ENCODE results near the gene TUFT1.
"Not testable (repeated sequence)": the region's sequence is repeated elsewhere in the genome, so short reads cannot be mapped to it uniquely, and the experiment has no call there.

The TUFT1 gene

GRCh38 chr1:151516031-151516511, 24.0 kb upstream of the TUFT1 start:
- TF ChIP-seq FOXP2 (optimal IDR thresholded peaks at IDR 0.05; ENCODE audit: control extremely low read depth, extremely low read length, insufficient read depth), result no peak
- TF ChIP-seq EZH2 (IDR thresholded peaks at IDR 0.05), result no peak
- no peak for TF ChIP-seq POLR2AphosphoS5 (IDR thresholded peaks at IDR 0.05; ENCODE audit: borderline replicate concordance, low read depth, low read length)
- DNase-seq (ENCODE audit: low read depth, low spot score), result no peak
- no peak overlapping the region for H3K9ac ChIP-seq (ENCODE audit: insufficient read length)
- H3K4me3 ChIP-seq, result no peak overlapping the region
- no peaks in the 10 kb centered on the region for H3K9me3 ChIP-seq (ENCODE audit: low read depth, low read length)
- H3K27ac ChIP-seq, result no peak overlapping the region
- H3K36me3 ChIP-seq (ENCODE audit: insufficient read depth, low read length), result no peaks in the 10 kb centered on the region

GRCh38 chr1:151518431-151518830, 21.7 kb upstream of the TUFT1 start:
- H3K4me3 ChIP-seq, result no peak overlapping the region
- no peak for TF ChIP-seq FOXP2 (optimal IDR thresholded peaks at IDR 0.05; ENCODE audit: control extremely low read depth, extremely low read length, insufficient read depth)
- TF ChIP-seq POLR2AphosphoS5 (IDR thresholded peaks at IDR 0.05; ENCODE audit: borderline replicate concordance, low read depth, low read length), result no peak
- no peak for TF ChIP-seq EZH2 (IDR thresholded peaks at IDR 0.05)
- DNase-seq (ENCODE audit: low read depth, low spot score), result no peak
- H3K9ac ChIP-seq (ENCODE audit: insufficient read length), result no peak overlapping the region
- H3K27ac ChIP-seq, result no peak overlapping the region
- no peaks in the 10 kb centered on the region for H3K36me3 ChIP-seq (ENCODE audit: insufficient read depth, low read length)
- H3K9me3 ChIP-seq (ENCODE audit: low read depth, low read length), result no peaks in the 10 kb centered on the region

- no peak overlapping the region for H3K9ac ChIP-seq (ENCODE audit: insufficient read length)
- TF ChIP-seq FOXP2 (optimal IDR thresholded peaks at IDR 0.05; ENCODE audit: control extremely low read depth, extremely low read length, insufficient read depth) (no peak), EZH2 (IDR thresholded peaks at IDR 0.05) (no peak), POLR2AphosphoS5 (IDR thresholded peaks at IDR 0.05; ENCODE audit: borderline replicate concordance, low read depth, low read length) (no peak)
Measured at GRCh38 chr1:151518936-151519335, 21.2 kb upstream of the TUFT1 start.

GRCh38 chr1:151519667-151520066, 20.4 kb upstream of the TUFT1 start:
- no peak overlapping the region for H3K4me3 ChIP-seq
- no peak overlapping the region for H3K27ac ChIP-seq
- no peak for DNase-seq (ENCODE audit: low read depth, low spot score)
- H3K36me3 ChIP-seq (ENCODE audit: insufficient read depth, low read length), result no peaks in the 10 kb centered on the region
- no peaks in the 10 kb centered on the region for H3K9me3 ChIP-seq (ENCODE audit: low read depth, low read length)
- TF ChIP-seq EZH2 (IDR thresholded peaks at IDR 0.05), result no peak
- no peak for TF ChIP-seq FOXP2 (optimal IDR thresholded peaks at IDR 0.05; ENCODE audit: control extremely low read depth, extremely low read length, insufficient read depth)
- no peak for TF ChIP-seq POLR2AphosphoS5 (IDR thresholded peaks at IDR 0.05; ENCODE audit: borderline replicate concordance, low read depth, low read length)
- H3K9ac ChIP-seq (ENCODE audit: insufficient read length), result no peak overlapping the region

More at GRCh38 chr1:151518936-151519335, 21.2 kb upstream of the TUFT1 start:
- Histone ChIP-seq H3K9me3 (ENCODE audit: low read depth, low read length) (no peaks in the 10 kb centered on the region), H3K4me3 (no peak overlapping the region), H3K27ac (no peak overlapping the region), H3K36me3 (ENCODE audit: insufficient read depth, low read length) (no peaks in the 10 kb centered on the region)
- DNase-seq (ENCODE audit: low read depth, low spot score), result no peak

- TF ChIP-seq FOXP2 (optimal IDR thresholded peaks at IDR 0.05; ENCODE audit: control extremely low read depth, extremely low read length, insufficient read depth) (no peak), POLR2AphosphoS5 (IDR thresholded peaks at IDR 0.05; ENCODE audit: borderline replicate concordance, low read depth, low read length) (no peak), EZH2 (IDR thresholded peaks at IDR 0.05) (no peak)
- no peak for DNase-seq (ENCODE audit: low read depth, low spot score)
- Histone ChIP-seq H3K9ac (ENCODE audit: insufficient read length) (no peak overlapping the region), H3K36me3 (ENCODE audit: insufficient read depth, low read length) (no peaks in the 10 kb centered on the region), H3K27ac (no peak overlapping the region), H3K9me3 (ENCODE audit: low read depth, low read length) (no peaks in the 10 kb centered on the region), H3K4me3 (no peak overlapping the region)
Measured at GRCh38 chr1:151520359-151520758, 19.8 kb upstream of the TUFT1 start.

GRCh38 chr1:151522427-151522826, 17.7 kb upstream of the TUFT1 start:
- H3K9me3 ChIP-seq (ENCODE audit: low read depth, low read length); H3K36me3 ChIP-seq (ENCODE audit: insufficient read depth, low read length); H3K9ac ChIP-seq (ENCODE audit: insufficient read length); H3K27ac ChIP-seq; H3K4me3 ChIP-seq; DNase-seq (ENCODE audit: low read depth, low spot score): not testable (repeated sequence)

GRCh38 chr1:151523326-151523725, 16.8 kb upstream of the TUFT1 start:
- no peak for TF ChIP-seq FOXP2 (optimal IDR thresholded peaks at IDR 0.05; ENCODE audit: control extremely low read depth, extremely low read length, insufficient read depth)
- TF ChIP-seq EZH2 (IDR thresholded peaks at IDR 0.05), result no peak
- no peak for TF ChIP-seq POLR2AphosphoS5 (IDR thresholded peaks at IDR 0.05; ENCODE audit: borderline replicate concordance, low read depth, low read length)
- Histone ChIP-seq H3K36me3 (ENCODE audit: insufficient read depth, low read length) (no peaks in the 10 kb centered on the region), H3K27ac (no peak overlapping the region)

GRCh38 chr1:151524736-151525135, 15.4 kb upstream of the TUFT1 start:
- DNase-seq (ENCODE audit: low read depth, low spot score), result no peak
- no peak overlapping the region for H3K4me3 ChIP-seq
- no peaks in the 10 kb centered on the region for H3K9me3 ChIP-seq (ENCODE audit: low read depth, low read length)
- no peak overlapping the region for H3K27ac ChIP-seq
- H3K9ac ChIP-seq (ENCODE audit: insufficient read length), result no peak overlapping the region
- no peak for TF ChIP-seq POLR2AphosphoS5 (IDR thresholded peaks at IDR 0.05; ENCODE audit: borderline replicate concordance, low read depth, low read length)
- no peak for TF ChIP-seq FOXP2 (optimal IDR thresholded peaks at IDR 0.05; ENCODE audit: control extremely low read depth, extremely low read length, insufficient read depth)
- no peak for TF ChIP-seq EZH2 (IDR thresholded peaks at IDR 0.05)
- H3K36me3 ChIP-seq (ENCODE audit: insufficient read depth, low read length), result no peaks in the 10 kb centered on the region

More at GRCh38 chr1:151523326-151523725, 16.8 kb upstream of the TUFT1 start:
- H3K4me3 ChIP-seq, result no peak overlapping the region
- no peaks in the 10 kb centered on the region for H3K9me3 ChIP-seq (ENCODE audit: low read depth, low read length)
- DNase-seq (ENCODE audit: low read depth, low spot score), result no peak
- no peak overlapping the region for H3K9ac ChIP-seq (ENCODE audit: insufficient read length)

GRCh38 chr1:151526735-151527525, 13.2 kb upstream of the TUFT1 start:
- Histone ChIP-seq H3K9me3 (ENCODE audit: low read depth, low read length) (no peaks in the 10 kb centered on the region), H3K9ac (ENCODE audit: insufficient read length) (no peak overlapping the region), H3K36me3 (ENCODE audit: insufficient read depth, low read length) (no peaks in the 10 kb centered on the region), H3K4me3 (no peak overlapping the region), H3K27ac (no peak overlapping the region)
- DNase-seq (ENCODE audit: low read depth, low spot score), result no peak
- TF ChIP-seq FOXP2 (optimal IDR thresholded peaks at IDR 0.05; ENCODE audit: control extremely low read depth, extremely low read length, insufficient read depth) (no peak), POLR2AphosphoS5 (IDR thresholded peaks at IDR 0.05; ENCODE audit: borderline replicate concordance, low read depth, low read length) (no peak), EZH2 (IDR thresholded peaks at IDR 0.05) (no peak)
